Activated CD8-positive, alpha-beta memory T cell treated with anti-CD3 and anti-CD28 coated beads, Interleukin-2, amount 50 U/mL, for 4 hours (primary cell): ENCODE data around the gene VPS72.

Experiments used
- DNase-seq: peaks from one replicate; pipeline ENCODE4 v3.0.0-alpha.2; 2020

VPS72 gene

GRCh38 chr1:151144474-151145303, 45.3 kb downstream of the VPS72 start:
- DNase-seq: no peak

- DNase-seq: no peak
These were observed 46.0 kb downstream of the VPS72 start for GRCh38 chr1:151143986-151144385.

GRCh38 chr1:151143057-151143435, 47.0 kb downstream of the VPS72 start:
- DNase-seq: no peak

GRCh38 chr1:151142411-151143056, 47.5 kb downstream of the VPS72 start:
- no peak for DNase-seq

GRCh38 chr1:151137789-151138188, 52.2 kb downstream of the VPS72 start:
- no peak for DNase-seq

GRCh38 chr1:151135433-151136385, 54.3 kb downstream of the VPS72 start:
- DNase-seq: no peak

GRCh38 chr1:151134991-151135390, 55.0 kb downstream of the VPS72 start:
- DNase-seq: no peak

GRCh38 chr1:151134396-151134795, 55.6 kb downstream of the VPS72 start:
- DNase-seq: no peak

GRCh38 chr1:151133018-151133806, 56.8 kb downstream of the VPS72 start:
- DNase-seq: no peak

- DNase-seq: no peak
These were observed 57.5 kb downstream of the VPS72 start for GRCh38 chr1:151132335-151133017.

- DNase-seq: no peak
These were observed 58.2 kb downstream of the VPS72 start for GRCh38 chr1:151131701-151132334.

- DNase-seq: peak; percentile 81
These were observed 58.9 kb downstream of the VPS72 start for GRCh38 chr1:151130987-151131586.

GRCh38 chr1:151128800-151129199, 61.2 kb downstream of the VPS72 start:
- DNase-seq: no peak
